IMR-90 (cell line): Measurements from ENCODE around the gene MEF2D.

Experiments
- CTCF ChIP-seq: conservative IDR thresholded peaks from 2 replicates; pipeline ENCODE4 v1.5.1; 2012; ENCODE audit warnings: mild to moderate bottlenecking, low read depth, low read length, improper control_type of control experiment
- POLR2A ChIP-seq: IDR thresholded peaks from 2 replicates; pipeline ENCODE4 v1.6.1; 2012; ENCODE audit warnings: mild to moderate bottlenecking, low read depth, low read length

- TF ChIP-seq CTCF = no peak
- no peak for TF ChIP-seq POLR2A
Observed at GRCh38 chr1:156476501-156477298, 23.9 kb downstream of the MEF2D start.
